Measurements from ENCODE around the gene TMTC2.

- TF ChIP-seq CTCF (IDR thresholded peaks at IDR 0.05) (no peak), POLR2A (IDR thresholded peaks at IDR 0.05) (no peak)
Measured at GRCh38 chr12:82675246-82675645, 11.5 kb upstream of the TMTC2 start.

Measured in adrenal gland (tissue), 5 donors.